GM19035 (cell line): ENCODE results near the gene MARVELD3.
"Not testable (repeated sequence)": the region's sequence is repeated elsewhere in the genome, so short reads cannot be mapped to it uniquely, and the experiment has no call there.

Source experiments
- ATAC-seq: cut with Tn5 transposase; IDR thresholded peaks from one replicate; pipeline ENCODE4 v1.9.1; 2021; ENCODE audit not compliant: unreplicated experiment

Gene MARVELD3

DNA sequence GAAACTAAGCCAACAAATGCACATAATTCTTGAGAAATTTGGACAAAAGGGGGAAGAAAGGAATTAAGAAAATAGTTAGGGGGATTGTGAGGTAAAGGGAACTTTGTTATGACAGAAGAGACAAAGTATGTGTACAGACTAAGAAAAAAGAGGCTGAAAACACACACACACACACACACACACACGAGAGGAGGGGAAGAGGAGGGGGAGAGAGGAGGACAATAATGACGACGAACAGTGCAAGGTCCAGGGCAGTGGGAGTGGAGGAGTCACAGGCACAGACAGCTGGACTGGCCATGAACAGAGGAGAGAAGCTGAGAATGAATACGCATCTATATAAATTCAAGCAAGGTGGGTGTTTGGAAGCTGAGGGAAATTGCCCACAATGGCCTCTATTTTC lies 44.6 kb downstream of the MARVELD3 start:
- ATAC-seq = no peak

DNA sequence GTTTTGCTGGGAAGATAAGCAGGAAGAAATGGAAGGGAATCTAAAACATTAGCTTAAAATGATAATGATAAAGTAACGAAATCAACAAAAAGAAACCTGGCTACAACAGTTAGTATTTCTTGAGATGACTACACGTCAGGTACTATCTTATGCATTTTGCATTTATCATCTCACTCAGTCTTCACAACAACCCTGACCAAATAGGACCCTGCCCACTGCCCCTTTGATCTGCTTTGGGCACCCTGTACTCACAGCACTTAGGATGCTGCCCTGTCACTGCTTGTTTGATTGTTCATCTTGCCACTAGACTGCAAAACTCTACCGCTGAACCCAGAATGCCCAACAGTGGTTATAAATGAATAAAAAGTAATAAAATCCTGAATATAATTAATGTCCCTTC lies 45.2 kb downstream of the MARVELD3 start:
- no peak for ATAC-seq

- ATAC-seq = no peak
Measured at GRCh38 chr16:71672125-71672524, 46.1 kb downstream of the MARVELD3 start.

DNA sequence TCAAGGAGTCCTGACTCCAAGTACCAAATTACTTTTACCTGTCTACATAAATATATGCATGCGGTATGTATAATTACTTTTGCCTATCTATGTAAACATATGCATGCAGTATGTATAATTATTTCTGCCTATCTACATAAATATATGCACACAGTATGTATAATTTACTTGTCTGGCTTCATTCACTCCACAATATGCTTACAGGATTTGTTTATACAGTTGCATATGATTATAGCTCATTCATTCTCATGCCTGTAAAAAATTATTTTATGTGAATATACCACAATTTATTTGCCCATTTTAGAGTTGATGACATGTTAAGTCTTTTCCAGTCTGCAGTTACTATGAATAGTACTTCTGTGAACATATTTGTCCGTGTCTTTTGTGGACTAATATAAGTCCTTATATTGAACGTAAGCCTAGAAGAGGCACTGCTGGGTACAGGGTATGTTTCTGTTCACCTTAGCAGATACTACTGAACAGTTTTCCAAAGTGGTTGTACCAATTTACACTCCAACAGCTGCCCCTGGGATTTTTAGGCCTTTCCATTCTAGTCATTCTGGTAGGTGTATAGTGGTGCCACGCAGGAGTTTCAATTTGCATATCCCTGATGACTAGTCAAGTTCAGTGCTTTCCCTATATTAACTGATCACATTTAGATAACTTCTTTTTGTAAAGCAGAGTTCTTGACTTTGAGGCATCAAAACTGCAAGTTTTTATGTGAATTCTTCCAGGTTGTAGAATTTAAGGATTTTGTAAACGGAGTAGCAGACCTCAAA lies 47.0 kb downstream of the MARVELD3 start:
- ATAC-seq = no peak

GRCh38 chr16:71673582-71673973 lies 47.6 kb downstream of the MARVELD3 start:
- no peak for ATAC-seq

GRCh38 chr16:71674229-71674628 lies 48.2 kb downstream of the MARVELD3 start:
- ATAC-seq = no peak

GRCh38 chr16:71675380-71675779 lies 49.4 kb downstream of the MARVELD3 start:
- ATAC-seq = no peak

- no peak for ATAC-seq
Measured at GRCh38 chr16:71676236-71676635, 50.3 kb downstream of the MARVELD3 start.

DNA sequence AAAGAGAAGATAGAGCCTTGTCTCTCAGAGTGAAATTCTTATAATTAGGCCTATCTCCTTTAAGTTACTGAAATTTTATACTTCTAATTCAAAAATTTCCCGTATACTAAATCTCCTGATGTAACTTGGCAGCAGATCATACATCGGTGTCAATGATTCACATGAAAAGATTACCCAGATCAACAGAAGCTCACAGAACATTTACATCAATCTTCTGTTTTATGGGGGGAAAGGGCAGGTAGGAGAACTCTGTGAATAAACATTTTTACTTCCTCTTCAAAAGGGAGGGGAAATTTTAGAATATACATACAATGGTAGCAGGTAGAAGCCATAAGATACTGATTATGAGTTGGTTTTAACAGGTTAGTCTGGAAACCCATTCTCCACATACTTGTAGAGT lies 55.4 kb downstream of the MARVELD3 start:
- no peak for ATAC-seq

DNA sequence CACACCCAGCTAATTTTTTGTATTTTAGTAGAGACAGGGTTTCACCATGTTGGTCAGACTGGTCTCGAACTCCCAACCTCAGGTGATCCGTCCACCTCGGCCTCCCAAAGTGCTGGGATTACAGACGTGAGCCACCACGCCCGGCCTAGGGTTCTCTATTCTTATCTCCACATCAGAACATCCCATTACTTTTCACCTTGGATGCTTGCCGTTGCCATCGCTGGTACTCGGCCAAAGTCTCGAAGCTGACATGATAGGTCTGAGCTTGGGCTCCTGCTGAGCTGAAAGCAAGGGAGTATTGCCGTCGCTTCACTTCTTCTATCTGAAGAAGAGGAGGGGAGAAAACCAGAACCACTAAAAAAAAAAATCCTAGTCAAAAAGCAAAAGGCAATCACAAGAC lies 58.3 kb downstream of the MARVELD3 start:
- ATAC-seq = not testable (repeated sequence)
